T follicular helper cell (primary cell): ENCODE data around the gene PCDHGA4.
"Not testable (repeated sequence)": the region's sequence is repeated elsewhere in the genome, so short reads cannot be mapped to it uniquely, and the experiment has no call there.

Experiments used
- DNase-seq: peaks from one replicate; pipeline ENCODE4 v3.0.0-alpha.2; 2020; ENCODE audit warnings: low read depth

The PCDHGA4 gene

DNA sequence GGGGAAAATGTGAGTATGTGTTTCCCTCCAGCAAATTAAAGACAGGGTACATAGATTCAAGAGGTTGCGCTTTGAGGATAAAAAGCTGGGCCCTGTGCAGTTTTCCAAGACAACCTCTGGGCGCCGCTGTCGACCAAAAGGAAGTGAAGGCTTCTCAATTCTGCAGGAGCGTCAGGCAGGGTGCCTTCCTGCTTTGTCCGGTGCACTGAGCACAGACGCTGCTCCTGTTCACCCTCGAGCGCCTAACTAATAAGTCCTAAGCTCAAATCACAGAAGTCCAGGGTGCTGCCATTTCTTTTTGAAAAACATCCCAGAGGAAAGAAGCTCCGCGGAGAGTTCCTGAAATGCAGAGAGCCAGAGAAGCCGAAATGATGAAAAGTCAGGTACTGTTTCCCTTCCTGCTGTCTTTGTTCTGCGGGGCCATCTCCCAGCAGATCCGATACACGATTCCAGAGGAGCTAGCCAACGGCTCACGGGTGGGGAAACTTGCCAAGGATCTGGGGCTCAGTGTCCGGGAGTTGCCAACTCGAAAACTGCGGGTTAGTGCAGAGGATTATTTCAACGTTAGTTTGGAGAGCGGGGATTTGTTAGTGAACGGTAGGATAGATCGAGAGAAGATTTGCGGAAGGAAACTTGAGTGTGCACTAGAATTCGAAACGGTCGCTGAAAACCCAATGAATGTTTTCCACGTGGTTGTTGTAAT, 4.8 kb upstream of the PCDHGA4 start, which contains the start of gene PCDHGB1:
Gene PCDHGB1 (plus strand): TSS at position 183 of the 703 bp plus-strand sequence. CDS start 162 bp downstream, at position 345.
- no peak for DNase-seq

DNA sequence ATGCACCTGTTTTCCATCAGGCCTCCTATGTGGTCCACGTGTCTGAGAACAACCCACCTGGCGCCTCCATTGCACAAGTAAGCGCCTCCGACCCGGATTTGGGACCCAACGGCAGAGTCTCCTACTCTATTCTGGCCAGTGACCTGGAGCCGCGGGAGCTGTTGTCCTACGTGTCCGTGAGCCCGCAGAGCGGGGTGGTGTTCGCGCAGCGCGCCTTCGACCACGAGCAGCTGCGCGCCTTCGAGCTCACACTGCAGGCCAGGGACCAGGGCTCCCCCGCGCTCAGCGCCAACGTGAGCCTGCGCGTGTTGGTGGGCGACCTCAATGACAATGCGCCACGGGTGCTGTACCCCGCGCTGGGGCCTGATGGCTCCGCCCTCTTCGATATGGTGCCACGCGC, 3.2 kb upstream of the PCDHGA4 start:
- DNase-seq: no peak

GRCh38 chr5:141355641-141356040, 820 bp downstream of the PCDHGA4 start:
- DNase-seq: no peak

DNA sequence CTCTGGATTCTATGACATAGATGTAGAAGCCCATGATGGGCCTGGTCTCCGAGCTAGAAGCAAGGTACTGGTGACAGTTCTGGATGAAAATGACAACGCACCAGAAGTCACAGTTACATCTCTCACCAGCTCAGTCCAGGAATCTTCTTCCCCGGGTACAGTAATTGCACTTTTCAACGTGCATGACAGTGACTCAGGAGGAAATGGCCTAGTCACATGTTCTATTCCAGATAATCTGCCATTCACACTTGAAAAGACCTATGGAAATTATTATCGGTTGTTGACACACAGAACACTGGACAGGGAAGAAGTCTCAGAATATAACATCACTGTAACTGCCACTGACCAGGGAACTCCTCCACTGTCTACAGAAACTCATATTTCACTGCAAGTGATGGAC, 1.3 kb downstream of the PCDHGA4 start:
- no peak for DNase-seq

GRCh38 chr5:141356950-141357349, 2.1 kb downstream of the PCDHGA4 start:
- DNase-seq: no peak

DNA sequence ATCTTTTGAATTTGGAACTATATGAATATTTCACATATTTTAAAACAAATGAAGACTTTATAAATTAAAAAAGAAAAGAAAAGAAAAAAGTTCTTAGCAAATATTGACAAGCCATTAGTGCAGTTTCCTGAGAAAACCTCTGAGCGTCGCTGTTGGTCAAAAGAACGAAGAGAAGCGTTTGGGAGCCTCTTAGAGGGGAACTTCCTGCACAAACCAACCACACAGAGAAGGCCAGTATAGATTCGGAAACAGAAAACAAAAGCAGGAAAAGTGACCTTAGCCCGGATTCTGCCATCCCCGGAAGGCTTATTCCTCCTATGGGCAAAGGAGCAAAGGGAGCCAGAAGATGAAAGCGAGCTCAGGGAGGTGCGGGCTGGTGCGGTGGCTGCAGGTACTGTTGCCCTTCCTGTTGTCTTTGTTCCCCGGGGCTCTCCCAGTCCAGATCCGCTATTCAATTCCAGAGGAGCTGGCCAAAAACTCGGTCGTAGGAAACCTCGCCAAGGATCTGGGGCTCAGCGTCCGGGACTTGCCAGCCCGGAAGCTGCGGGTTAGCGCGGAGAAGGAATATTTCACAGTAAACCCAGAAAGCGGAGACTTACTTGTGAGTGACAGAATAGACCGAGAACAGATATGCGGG, 5.1 kb downstream of the PCDHGA4 start, which contains the start of gene PCDHGB2:
Gene PCDHGB2 (plus strand): TSS at position 205 of the 637 bp plus-strand sequence. CDS start 142 bp downstream, at position 347.
- DNase-seq: no peak

DNA sequence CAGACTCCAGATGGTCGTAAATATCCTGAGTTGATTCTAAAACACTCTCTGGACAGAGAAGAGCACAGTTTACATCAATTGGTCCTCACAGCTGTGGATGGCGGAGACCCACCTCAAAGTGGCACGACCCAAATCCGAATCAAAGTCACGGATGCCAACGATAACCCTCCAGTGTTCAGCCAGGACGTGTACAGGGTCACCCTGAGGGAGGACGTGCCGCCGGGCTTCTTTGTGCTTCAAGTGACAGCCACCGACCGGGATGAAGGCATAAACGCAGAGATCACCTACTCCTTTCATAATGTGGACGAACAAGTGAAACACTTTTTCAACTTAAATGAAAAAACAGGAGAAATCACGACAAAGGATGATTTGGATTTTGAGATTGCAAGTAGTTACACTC, 5.9 kb downstream of the PCDHGA4 start:
- no peak for DNase-seq

- no peak for DNase-seq
These were observed 7.9 kb downstream of the PCDHGA4 start for GRCh38 chr5:141362719-141363118.

DNA sequence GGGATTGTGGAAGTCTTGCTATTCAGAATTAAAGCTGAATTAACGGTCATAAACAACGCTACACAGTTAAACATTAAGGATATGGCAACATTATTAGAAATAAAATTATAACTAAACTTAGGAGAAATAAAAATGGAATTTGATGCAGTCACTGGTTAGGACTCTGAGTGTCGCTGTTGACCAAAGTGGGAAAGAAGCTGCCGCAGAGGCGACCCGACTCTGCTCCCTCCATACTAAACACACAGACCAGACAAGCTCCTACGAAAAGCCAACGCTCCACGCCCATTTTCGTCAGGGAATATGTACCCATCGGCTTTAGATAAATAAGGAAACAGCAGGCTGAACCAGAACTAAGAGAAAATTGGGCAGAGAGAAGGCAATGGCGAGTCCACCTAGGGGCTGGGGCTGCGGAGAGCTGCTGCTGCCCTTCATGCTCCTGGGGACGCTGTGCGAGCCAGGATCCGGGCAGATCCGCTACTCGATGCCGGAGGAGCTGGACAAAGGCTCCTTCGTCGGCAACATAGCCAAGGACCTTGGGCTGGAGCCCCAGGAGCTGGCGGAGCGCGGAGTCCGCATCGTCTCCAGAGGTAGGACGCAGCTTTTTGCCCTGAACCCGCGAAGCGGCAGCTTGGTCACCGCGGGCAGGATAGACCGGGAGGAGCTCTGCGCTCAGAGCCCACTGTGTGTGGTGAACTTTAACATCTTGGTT, 9.3 kb downstream of the PCDHGA4 start, which contains the start of gene PCDHGA5:
Gene PCDHGA5 (plus strand): TSS at position 211 of the 709 bp plus-strand sequence. CDS start 169 bp downstream, at position 380.
- no peak for DNase-seq

- DNase-seq: no peak
These were observed 11.4 kb downstream of the PCDHGA4 start for GRCh38 chr5:141366016-141366896.

GRCh38 chr5:141369994-141370848, 15.4 kb downstream of the PCDHGA4 start, which contains the start of gene PCDHGB3:
TSS of gene PCDHGB3 (plus strand) at chr5:141370242. CDS start at chr5:141370395, 153 bp downstream.
- DNase-seq: no peak

DNA sequence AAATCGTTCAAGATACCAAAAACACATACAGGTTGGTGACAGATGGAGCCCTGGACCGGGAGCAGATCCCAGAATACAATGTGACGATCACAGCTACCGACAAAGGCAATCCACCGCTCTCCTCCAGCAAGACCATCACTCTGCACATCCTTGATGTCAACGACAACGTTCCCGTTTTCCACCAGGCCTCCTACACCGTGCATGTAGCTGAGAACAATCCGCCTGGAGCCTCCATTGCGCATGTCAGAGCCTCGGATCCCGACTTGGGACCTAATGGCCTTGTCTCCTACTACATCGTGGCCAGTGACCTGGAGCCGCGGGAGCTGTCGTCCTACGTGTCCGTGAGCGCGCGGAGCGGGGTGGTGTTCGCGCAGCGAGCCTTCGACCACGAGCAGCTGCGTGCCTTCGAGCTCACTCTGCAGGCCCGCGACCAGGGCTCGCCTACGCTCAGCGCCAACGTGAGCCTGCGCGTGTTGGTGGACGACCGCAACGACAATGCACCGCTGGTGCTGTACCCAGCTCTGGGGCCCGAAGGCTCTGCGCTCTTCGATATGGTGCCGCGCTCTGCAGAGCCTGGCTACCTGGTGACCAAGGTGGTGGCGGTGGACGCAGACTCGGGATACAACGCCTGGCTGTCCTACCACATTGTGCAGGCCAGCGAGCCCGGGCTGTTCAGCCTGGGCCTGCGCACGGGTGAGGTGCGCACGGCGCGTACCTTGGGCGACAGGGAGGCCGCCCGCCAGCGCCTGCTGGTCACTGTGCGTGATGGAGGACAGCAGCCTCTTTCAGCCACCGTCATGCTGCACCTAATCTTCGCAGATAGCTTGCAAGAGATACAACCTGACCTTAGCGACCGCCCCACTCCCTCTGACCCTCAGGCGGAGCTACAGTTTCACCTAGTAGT, 17.0 kb downstream of the PCDHGA4 start:
- DNase-seq: no peak

DNA sequence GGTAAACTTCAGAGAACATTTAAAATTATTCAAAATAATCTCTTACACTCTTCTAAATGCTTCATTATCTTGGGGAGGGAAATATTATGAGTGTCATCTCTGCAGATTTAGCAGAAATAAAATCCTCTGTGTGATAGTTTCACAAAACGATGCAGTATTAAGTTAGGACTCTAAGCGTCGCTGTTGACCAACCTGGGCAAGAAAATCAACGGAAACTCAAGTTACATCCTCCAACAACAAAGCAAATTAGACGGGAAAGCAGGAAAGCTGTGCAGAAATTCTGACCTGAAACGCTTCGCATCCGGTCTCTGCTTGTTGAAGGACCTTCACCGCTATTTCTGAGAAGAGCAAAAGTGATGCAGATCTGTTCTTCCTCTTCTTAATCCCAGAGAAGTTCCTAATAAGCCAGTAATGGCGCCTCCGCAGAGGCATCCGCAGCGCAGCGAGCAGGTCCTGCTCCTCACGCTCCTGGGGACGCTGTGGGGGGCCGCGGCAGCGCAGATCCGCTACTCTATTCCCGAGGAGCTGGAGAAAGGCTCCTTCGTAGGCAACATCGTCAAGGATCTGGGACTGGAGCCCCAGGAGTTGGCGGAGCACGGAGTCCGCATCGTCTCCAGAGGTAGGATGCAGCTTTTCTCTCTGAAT, 19.0 kb downstream of the PCDHGA4 start, which contains the start of gene PCDHGA6:
Gene PCDHGA6 (plus strand): TSS at position 219 of the 645 bp plus-strand sequence. CDS start 193 bp downstream, at position 412.
- DNase-seq: no peak

GRCh38 chr5:141374627-141375026, 19.8 kb downstream of the PCDHGA4 start:
- DNase-seq: no peak

DNA sequence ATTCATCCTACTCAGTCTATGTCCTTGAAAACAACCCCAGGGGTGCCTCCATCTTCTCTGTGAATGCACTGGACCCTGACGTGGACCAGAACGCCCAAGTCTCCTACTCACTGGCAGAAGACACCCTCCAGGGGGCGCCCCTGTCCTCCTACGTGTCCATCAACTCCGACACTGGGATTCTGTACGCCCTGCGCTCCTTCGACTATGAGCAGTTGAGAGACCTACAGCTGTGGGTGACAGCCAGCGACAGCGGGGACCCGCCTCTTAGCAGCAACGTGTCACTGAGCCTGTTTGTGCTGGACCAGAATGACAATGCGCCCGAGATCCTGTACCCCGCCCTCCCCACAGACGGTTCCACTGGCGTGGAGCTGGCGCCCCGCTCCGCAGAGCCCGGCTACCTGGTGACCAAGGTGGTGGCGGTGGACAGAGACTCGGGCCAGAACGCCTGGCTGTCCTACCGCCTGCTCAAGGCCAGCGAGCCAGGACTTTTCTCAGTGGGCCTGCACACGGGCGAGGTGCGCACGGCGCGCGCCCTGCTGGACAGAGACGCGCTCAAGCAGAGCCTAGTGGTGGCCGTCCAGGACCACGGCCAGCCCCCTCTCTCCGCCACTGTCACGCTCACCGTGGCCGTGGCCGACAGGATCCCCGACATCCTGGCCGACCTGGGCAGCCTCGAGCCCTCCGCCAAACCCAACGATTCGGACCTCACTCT, 20.8 kb downstream of the PCDHGA4 start:
- DNase-seq: not testable (repeated sequence)

DNA sequence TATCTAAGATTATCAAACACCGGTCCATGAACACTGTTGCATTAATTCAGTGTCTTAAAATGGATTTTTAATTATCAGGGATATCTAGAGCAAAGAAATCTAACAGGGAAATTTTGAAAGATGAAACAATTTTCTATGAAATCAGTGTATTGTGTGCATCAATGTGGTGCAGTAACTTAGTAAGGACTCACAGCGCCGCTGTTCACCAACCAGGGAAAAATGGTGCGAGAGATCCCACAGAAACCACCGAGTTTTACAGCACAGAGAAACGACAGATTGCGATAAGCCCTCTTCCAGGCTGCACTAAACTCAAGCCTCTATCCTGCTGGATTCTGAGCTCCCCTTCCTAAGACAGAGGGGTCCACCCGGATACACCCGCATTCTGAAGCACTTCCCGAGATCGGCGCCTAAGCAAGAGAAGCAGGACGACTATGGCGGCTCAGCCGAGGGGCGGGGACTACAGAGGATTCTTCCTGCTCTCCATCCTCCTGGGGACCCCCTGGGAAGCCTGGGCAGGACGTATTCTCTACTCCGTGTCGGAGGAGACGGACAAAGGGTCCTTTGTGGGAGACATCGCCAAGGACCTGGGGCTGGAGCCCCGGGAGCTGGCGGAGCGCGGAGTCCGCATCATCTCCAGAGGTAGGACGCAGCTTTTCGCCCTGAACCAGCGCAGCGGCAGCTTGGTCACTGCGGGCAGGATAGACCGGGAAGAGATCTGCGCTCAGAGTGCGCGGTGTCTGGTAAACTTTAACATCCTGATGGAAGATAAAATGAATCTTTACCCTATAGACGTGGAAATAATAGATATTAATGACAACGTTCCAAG, 27.9 kb downstream of the PCDHGA4 start, which contains the start of gene PCDHGA7:
Gene PCDHGA7 (plus strand): TSS at position 274 of the 826 bp plus-strand sequence. CDS start 158 bp downstream, at position 432.
- no peak for DNase-seq

DNA sequence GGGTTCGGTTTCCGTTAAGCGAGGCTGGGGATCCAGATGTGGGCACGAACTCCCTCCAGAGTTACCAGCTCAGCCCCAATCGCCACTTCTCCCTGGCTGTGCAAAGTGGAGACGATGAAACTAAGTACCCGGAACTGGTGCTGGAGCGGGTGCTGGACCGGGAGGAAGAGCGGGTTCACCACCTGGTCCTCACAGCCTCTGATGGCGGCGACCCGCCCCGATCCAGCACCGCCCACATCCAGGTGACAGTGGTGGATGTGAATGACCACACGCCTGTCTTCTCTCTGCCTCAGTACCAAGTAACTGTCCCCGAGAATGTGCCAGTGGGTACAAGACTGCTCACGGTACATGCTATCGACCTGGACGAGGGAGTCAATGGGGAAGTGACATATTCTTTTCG, 28.5 kb downstream of the PCDHGA4 start:
- DNase-seq: no peak
